NCI-H82 treated with DMSO at 0.1 percent for 48 hours (cell line): ENCODE measurements around the gene CALU.

Source experiments
- DNase-seq: peaks from one replicate; lab custom pipeline; 2025; ENCODE audit not compliant: unreplicated experiment; lab: John Stamatoyannopoulos, UW

The CALU gene

DNA sequence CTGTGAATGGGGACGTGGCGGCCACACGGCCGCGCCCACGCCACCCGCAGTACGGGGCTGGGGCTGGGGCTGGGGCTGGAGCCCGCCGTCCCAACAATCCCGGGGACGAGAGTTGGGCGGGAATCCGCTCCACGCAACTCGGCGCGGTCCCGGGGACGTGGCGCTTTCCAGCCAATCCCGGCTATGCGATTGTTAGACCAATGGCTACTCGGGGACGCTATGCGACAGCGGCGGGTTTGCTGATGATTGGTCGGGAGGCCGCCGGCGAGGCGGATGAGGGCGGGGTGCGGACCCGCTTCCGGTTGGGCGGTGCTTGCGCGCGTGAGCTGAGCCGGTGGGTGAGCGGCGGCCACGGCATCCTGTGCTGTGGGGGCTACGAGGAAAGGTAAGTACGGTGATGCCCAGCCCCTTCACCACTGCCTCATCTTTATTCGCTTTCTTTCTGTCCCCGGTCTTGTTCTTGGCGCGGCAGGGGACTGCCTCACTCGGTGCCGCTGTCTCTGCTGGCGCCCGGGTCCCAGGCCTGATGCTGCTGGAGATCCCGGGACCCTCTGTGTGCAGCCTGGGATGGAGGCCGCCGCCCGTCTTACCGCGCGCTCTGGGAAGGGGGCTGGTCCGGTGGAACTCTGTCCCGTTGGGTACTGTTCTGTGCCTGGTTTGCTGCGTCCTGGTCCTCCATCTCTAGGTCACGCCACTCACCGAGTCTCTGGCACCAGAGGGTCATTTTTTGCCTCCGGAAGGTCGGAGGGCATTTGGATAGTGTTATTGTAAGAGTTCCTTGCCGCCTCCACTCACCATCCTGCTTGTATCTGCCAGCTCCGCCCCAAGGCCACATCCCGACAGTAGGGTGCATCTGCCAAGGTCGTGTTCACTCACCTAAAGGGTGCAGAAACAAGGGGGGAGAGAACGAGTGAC is at the start of gene CALU:
Gene CALU (plus strand): TSS at position 312 of the 915 bp plus-strand sequence. CDS start 9,225 bp downstream, outside the sequence.
- peak; percentile 83 for DNase-seq

DNA sequence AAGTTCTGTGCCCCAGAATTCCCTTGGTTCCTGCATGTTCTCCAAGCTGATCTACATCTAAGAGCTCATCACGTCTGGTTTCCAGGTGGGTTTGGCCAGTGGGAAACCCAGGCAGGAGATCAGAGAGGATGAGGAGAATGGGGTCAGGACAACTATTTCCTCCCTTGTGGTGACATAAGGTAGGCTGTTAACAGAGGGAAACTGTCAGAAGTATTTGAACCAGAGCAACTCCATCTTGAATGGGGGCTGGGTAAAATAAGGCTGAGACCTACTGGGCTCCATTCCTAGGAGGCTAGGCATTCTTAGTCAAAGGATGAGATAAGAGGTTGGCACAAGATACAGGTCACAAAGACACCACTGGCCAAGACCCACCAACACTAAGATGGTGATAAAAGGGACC is 47.9 kb upstream of the CALU start:
- DNase-seq = no peak

DNA sequence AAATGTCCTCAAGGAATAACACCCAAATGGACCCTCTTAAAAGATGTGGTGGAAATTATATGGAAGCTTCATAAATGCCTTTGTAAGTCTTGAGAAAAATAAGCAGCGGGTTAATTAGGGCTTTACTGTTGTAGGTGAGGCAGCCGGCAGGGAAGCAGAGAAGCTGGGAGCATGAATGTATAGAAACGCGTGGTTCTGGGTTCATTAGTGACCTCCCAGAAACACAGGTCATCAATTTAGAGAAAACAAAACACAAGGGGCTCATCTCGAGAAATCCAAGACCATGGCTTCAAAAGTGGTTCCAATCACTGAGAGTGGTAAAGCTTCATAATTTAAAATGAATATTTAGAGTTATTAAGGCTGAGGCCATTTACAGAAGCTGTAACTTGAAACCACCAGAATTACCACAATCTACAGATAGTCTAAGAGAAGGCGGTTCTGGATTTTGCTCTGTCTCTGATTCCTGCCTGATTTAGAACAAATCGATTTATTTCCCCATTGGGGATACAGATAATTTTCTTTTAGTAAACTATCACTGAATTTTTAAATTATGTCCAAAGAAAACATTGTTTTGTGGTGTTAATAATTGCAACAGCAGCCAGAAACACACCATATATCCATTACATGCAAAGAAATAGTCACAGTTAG is 46.4 kb upstream of the CALU start:
- DNase-seq = no peak

DNA sequence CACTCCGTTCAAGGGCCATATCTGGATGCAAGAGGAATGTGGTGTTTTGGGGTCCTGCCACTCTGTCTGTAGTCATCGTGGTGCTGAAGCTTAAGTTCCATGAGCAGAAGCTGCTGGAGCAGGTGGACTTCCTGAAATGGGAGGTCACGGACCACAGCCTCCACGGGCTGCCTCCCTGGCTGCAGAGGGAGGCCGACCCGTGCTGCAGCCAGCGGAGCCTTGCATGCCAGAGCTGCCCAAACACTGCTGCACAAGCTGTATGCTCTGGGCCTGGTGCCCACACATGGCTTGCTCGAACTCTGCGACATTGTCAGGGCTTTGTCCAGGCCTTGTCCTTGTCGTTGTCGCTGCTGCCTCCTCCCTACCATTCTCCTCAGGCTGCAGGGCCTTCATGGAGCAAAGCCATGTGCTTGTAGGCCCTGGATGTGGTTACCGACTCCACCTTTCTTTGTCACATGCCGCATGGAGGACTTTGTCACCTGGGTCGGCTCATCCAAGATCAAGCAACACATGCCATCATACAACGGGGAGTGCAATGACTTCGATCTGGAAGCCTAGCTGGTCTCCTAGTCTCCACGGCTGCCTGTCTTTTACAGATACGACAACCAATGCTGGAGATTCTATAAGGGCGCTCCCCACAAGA is 45.7 kb upstream of the CALU start:
- no peak for DNase-seq

DNA sequence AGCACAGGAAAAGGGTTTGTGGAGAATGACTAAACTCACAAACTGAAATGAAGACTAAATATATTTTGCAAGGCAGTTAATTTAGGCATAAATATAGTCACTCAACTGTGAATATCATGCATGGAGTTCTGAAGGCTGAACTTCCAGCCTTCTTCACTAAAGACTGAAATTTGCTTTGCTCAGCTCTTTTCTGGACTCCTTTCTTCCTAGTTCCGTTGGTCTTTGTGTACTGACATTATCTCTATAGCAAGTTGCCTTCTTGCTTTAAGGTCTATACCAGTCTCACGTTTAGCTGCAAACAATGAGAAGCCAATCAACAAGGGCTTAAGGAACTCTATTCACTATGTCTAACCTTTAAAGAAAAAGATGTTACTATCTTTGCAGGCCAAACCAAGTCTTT is 44.4 kb upstream of the CALU start:
- no peak for DNase-seq

DNA sequence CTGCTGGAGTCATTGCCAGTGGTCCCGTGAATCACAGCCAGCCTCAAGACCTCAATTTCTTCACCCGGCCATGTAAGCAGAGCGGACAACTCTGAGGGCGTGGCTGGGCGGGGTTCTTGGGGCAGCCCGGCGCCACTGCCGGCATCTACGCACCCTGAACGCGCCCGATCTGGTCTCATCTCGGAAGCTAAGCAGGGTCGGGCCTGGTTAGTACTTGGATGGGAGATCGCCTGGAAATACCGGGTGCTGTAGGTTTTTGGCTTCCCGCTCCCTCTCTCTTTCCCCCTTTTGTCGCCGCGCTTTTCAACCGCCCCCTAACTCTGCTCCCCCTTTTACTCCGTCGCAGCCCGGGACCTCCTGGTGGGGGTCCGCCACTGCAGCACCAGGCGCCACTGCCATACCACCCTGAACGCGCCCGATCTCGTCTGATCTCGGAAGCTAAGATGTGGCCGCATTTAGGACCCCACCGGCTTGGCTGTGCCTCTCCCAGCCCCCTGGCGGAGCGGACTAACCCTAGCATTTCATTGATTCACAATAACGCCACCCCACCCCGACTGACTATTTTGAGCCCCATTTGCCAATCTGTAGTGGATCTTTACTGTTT is 41.8 kb upstream of the CALU start:
- DNase-seq = no peak

DNA sequence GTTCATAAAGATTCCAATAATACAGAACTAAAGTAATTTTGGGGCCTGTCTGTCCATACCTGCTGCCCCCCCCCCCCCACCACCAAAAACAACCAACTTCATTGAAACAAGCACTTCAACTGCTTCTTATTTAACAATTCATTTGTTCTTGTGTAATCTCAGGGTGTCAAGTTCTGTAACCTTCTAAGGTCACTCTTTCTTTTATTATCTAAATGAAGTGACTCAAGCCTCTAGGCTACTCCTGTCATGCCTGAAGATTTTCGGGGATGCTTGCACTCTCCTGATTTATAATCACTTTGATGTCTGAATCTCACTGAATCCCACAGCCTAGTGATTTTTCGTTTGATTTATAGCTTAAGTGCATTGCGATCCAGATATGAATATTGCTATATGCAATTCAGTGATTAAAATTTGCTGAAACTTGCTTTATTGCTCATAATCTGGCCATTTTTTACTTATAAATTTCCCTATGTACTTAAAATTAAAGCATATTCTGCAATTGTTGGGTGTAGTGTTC is 39.9 kb upstream of the CALU start:
- no peak for DNase-seq

DNA sequence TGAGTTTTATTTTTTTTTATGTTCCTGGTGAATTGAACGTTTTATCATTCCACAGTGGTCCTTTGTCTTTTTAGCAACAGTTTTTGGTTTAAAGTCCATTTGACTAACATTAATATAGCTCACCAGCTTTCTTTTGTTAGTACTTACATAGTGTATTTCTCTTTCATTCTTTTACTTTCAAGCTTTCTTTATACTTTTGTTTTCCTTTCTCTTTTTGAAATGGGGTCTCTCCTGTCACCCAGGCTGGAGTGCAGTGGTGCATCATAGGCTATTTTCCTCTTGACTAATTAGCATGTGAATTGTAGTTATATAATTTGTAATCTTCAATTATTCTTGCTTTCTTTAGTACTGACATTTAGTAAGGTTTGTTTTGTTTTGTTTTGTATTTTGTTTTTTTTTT is 39.3 kb upstream of the CALU start:
- no peak for DNase-seq

DNA sequence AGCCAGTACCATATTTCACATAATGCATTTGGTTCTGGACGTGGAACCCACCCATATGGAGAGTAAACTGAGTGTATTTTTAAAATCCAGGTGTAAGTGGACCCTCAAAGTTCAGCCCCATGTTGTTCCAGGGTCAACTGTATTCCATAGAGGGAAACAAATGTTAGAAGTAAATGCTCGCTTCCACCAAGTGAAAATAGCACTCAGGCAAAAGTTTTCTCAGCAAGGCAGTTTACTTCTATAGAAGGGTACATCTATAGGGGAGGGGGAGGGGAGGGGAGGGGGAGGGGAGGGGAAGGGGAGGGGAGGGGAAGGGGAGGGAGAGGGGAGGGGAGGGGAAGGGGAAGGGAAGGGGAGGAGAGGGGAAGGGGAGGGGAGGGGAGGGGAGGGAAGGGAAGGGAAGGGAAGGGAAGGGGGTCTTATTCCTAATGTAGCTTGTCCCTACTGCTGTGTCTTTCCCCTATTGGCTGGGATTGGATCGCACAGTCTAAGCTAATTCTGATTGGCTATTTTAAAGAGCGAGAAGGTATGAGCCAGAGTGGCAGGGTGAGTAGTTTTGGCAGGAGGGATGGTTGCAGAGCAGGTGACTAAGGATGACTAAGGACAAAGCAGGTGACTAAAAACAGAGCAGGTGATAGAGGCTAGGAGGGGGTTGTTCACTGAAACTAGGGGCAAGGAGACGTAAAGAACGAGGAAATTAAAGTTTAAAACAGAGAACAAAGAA is 37.9 kb upstream of the CALU start:
- no peak for DNase-seq

DNA sequence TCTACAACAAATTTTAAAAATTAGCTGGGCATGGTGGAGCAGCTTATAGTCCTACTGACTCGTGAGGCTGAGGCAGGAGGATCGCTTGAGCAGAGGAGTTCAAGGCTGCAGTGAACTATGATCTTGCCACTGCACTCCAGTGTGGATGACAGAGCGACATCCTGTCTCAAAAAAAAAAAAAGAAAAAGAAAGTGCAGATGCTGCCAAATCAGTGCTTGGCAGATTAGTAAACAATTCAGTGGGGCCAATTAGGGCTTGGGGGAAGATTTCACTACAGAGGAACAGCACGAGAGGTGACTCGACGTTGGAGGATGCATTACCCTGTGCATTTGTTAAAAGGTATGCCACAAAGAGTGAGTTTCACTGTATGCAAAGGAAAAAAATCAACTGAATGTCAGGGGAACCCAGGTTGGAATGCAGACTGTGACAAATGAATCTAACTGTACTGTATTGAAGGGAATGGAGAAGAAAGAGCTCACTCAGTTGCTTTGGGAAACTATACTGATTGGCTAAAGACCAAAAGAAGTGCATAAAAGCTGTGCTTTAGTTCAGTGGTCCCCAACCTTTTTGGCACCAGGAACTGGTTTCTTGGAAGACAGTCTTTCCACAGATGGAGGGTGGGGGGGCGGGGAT is 35.4 kb upstream of the CALU start:
- DNase-seq = no peak

DNA sequence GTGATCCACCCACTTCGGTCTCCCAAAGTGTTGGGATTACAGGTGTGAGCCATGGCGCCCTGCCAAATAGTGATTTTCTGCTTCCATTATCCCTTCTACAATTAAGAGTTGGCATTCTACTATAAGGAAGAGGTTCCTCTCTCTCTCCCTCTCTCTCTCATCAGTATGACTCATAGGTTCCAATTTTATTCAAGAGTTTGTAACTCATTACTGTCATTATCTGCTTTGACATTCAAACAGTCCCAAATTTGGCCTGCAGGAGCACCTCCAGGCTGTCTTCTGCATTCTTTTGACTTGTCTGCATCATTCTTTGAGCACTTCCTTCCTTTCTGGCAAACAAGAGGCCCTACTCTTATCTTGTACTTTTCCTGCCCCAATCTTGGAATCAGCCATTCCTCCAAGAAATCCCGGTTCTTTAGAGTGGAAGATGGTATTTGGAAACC is 33.2 kb upstream of the CALU start:
- no peak for DNase-seq

DNA sequence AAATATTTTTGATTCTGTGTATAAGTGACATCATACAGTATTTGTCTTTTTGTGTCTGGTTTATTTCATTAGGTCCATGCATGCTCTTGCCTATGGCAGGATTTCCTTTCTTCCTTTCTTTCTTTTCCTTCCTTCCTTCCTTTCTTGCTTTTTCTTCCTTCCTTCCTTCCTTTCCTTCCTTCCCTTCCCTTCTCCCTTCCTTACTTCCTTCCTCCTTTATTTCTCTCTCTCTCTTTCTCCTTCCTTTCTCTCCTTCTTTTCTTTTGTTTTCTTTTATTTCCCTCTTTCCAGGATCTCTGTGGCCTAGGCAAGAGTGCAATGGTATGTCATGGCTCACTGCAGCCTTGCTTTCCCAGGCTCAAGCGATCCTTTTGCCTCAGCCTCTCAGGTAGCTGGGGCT is 31.4 kb upstream of the CALU start:
- no peak for DNase-seq

DNA sequence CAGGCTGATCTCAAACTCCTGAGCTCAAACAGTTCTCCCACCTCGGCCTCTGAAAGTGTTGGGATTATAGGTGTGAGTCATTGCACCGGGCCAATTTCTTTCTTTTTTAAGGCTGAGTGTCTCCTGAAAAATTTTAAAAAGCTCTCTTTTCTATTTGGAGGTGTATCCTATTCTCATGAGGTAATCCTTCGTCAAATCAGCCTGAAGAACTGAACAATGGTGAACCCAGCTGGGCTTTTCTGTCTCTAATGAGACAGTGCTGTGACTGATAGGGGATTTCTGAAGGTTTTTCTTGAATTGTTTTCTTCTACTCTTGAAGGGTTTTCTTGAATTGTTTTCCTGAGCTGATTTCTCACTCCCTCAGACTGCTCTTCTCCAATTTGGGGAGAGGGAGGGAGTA is 30.9 kb upstream of the CALU start:
- no peak for DNase-seq

DNA sequence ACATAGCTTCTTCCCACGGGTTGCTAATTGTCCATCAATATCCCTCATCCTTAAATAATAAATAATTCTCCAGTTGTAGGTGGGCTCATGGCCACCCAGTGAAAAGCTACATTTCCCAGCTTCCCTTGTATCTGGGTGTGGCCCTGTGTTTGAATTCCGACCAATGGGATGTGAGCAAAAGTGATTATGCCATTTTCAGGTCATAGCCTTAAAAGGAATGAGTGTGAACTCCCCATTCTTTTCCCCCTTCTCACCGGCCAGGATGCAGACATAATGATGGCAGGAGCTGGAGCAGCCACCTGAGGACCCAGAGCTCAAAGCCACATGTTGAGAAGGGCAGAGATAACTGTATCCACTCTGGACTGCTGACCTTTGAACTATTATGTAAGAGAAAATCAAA is 30.3 kb upstream of the CALU start:
- DNase-seq = no peak

DNA sequence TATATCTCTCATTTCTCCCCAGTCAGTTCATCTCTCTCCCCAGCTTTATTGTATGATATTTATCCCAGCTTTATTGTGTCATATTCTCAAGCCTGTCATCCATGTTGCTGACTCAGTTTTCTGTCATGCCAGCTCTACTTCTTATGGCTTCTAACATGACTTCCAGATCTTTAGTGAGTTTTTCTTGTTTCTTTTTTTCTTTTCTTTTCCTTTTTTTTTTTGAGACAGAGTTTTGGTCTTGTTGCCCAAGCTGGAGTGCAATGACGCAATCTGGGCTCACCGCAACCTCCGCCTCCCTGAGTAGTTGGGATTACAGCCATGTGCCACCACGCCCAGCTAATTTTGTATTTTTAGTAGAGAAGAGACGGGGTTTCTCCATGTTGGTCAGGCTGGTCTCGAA is 28.7 kb upstream of the CALU start:
- DNase-seq = no peak

DNA sequence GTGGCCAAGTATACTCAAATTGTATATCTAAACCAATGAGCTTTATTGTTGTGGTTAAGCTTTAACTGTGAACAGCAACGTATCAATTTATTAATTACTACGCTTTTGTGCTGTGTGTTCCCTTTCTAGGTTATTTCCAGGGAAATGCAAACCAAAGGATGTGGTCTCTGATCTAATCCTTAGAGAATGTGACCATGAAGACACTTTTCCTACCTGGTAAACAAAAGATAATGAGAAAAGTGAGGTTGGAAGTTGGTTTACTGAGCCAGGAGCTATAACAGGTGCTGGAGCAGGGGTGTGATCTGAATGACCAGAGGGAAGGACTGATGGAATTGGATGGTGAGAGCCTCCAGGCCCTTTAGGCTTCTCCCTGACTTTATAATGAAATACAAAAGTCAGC is 25.4 kb upstream of the CALU start:
- DNase-seq = no peak

DNA sequence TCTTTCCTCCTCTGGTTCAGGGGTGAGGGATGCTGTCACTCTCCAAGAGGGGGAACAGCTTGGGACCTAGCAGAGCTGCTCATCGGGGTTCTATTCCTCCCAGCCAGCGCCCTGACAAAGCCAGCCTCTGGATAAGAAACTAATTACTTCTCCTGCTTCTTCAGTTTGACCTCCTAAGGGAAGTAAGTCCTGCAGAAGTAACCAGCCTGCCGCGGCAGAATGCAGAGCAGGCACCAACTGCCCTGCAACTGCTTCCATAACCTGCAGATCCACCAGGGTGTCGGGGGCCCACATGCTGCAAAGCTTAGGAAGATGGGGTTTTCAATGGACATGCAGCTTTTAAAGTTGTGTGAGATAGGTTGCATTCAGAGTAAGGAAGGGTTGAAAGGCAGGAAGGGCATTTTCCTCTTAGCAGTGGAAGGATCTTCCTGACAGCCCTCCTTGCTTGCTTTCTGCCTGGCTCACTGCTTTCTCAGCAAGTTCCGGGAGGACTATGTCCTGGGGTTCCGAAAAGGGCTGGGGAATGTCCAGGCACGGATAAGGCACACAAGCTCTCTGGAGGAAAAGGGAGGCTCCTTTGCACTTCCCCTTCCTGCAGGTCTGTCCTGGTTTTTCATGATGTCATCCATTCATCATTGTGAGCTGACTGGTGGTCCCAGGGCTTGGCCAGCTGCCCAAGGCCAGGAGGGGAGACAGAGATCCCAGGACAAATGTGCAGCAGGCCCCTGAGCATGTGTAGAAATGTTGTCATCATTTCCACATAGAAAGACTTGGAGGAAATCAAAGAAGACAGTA is 24.3 kb upstream of the CALU start:
- no peak for DNase-seq

DNA sequence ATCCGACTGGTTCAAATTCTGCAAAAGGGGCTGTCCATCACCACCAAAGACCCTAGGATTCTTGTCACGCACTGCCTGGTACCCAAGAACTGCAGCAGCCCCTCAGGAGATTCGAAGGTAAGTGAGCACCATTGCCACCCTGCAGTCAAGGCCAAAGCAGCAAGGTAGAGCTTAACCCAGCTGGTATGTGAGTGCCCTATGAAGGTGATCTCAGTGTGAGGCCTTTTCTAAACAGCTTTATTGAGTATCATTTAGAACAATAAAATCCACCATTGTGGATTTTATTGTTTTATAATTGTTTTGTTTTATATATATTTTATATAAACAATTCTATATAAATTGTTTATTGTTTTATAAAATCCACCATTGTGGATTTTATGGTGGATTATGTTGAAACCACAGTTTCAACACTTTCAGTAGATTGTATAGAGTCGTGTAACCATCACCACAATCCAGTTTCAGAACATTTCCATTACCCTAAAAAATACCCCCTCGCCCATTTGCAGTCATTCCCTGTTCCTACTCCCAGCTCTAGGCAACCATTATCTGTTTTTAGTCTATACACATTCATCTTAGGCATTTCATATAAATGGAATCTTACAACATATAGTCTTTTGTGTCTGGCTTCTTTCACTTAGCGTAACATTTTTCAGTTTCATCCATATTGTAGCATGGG is 20.1 kb upstream of the CALU start:
- DNase-seq = no peak

DNA sequence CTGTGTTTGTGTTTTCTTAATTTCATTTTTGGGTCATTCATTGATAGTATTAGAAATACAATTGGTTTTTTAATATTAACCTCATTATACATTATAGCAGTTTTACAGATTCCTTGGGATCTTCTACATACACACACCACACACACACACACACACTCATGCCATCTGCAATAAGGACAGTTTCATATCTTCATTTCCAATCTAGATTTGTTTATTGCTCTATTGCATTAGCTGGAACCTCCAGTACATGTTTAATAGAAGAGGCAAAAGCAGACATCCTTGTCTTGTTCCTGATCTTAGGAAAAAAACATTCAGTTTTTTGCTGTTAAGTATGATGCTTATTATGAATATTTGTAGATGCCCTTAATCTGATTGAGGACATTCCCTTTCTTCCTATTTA is 17.8 kb upstream of the CALU start:
- DNase-seq = no peak
